NCI-H2171 (cell line): Measurements from ENCODE around the gene TUBB2A.
A peak's percentile ranks its signal among the peaks of the same experiment; 100 is the strongest.
"Not testable (repeated sequence)": the region's sequence is repeated elsewhere in the genome, so short reads cannot be mapped to it uniquely, and the experiment has no call there.

Experiments used
- DNase-seq: peaks from one replicate; lab custom pipeline; 2025; lab: John Stamatoyannopoulos, UW

The TUBB2A gene

DNA sequence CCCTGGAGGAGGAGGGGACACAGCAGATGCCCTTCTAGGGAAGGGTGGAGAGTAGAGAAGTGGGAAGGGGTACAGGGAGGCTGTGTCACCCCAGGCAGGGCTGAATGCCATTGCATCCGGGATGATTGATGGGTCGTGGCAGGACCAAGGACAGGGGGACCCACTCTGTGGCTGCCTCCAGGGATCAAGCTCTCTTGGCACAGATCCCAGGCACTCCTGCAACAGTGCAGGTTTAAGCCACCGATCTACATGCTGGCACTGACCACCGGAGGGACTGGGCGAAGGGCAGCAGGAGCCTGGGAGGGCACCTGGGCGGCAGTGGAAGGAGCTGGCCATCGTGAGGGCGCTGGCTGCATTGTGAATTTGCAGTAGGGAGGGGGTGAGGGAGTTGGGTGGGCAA is 22.6 kb upstream of the TUBB2A start:
- not testable (repeated sequence) for DNase-seq

DNA sequence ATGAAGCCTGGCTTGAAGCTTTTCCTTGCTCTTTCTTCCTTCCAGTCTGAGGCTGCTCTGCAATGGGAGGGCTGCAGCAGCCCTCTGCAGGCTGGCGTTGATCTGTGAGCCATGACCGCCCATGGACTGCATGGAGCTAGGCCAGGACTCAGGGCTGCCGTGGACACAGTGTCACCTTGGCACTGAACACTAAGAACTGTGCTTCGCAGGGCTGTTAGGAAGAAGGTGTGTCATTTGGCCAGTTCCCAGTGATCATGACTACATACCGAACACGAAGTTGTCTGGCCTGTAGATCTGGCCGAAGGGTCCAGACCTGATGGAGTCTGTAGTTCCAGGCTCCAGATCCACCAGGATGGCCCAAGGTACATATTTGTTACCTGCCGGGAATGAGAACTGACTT is 21.3 kb upstream of the TUBB2A start:
- not testable (repeated sequence) for DNase-seq

DNA sequence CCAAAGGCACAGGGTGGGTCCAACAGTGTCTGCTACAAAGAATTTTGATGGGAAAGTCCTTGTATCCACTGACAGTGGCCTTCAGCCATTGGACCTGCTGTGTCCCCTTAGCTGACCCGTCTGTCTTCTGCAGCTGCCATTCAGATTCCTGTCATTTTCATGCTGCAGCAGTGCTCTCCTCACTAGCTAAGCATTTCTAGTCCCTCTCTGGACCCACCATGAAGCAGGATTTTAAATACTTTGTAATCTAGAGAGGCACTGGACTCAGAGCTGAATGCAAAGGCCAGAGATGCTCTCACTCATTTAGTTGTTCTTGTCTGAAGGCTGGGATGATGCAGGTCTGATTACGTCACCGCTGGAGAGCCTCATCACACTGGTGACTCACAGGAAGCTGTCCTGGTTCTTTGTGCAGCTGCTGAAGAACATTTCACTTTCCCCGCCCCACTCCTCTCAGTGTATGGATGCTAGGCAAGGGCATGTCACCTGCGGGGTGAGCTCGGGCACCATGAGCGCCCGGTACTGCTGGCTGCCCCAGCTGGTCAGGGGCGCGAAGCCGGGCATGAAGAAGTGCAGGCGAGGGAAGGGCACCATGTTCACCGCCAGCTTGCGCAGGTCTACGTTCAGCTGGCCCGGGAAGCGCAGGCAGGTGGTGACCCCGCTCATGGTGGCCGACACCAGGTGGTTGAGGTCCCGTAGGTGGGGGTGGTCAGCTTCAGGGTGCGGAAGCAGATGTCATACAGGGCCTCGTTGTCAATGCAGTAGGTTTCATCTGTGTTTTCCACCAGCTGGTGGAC is 19.4 kb upstream of the TUBB2A start:
- DNase-seq, result no peak

DNA sequence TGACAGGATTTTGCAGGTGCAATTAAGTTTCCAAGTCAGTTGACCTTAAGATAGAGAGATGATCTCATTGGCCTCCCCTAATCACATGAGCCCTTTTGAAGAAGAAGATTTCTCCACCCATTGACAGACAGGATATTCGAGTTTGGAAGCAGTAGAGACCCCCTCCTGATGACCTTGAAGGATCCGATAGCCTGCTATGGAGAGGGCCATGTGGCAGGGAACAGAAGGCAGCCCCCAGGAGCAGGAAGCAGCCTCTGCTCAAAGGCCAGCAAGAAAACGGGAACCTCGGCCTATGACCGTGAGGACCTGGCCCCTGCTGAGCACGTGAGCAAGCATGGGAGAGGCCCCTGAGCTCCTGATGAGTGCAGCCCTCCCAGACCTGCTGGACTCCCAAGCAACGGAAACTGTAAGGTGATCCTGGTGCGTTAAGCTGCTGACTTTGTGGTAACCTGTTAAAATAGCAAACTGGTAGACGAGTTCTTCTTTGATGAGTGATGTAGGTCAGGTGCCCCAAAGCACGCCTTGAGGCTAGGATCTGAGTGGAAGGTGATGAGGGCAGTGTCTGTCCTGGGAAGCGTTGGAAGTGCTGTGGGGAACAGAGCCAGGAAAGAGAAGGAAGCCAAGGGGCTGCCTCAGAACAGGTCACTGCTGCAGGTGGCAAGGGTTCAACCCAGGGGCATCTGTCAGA is 18.5 kb upstream of the TUBB2A start:
- DNase-seq, result no peak

DNA sequence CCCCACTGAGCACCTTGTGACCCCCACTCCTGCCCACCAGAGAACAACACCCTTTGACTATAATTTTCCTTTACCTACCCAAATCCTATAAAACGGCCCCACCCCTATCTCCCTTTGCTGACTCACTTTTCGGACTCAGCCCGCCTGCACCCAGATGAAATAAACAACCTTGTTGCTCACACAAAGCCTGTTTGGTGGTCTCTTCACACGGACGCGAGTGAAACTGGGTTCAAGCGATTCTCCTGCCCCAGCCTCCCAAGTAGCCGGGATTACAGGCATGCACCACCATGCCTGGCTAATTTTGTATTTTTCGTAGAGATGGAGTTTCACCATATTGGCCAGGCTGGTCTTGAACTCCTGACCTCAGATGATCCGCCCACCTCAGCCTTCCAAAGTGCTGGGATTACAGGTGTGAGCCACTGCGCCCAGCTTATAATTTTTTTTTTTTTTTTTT is 16.3 kb upstream of the TUBB2A start:
- not testable (repeated sequence) for DNase-seq

DNA sequence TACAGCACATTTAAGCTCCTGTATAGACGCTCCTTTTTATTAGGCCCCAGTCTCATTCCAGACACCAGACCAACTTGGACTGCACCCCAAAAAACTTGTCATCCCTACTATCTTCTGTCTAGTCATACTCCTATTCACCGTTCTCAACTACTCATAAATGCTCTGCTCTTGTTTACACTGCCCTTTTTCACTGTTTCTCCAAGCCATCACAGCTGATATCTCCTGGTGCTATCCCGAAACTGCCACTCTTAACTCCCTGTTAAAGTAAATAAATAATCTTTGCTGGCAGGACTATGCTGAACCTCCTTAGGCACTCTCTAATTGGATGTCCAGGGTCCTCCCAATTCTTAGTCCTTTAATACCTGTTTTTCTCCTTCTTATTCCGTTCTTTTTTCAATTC is 15.4 kb upstream of the TUBB2A start:
- DNase-seq, result not testable (repeated sequence)

DNA sequence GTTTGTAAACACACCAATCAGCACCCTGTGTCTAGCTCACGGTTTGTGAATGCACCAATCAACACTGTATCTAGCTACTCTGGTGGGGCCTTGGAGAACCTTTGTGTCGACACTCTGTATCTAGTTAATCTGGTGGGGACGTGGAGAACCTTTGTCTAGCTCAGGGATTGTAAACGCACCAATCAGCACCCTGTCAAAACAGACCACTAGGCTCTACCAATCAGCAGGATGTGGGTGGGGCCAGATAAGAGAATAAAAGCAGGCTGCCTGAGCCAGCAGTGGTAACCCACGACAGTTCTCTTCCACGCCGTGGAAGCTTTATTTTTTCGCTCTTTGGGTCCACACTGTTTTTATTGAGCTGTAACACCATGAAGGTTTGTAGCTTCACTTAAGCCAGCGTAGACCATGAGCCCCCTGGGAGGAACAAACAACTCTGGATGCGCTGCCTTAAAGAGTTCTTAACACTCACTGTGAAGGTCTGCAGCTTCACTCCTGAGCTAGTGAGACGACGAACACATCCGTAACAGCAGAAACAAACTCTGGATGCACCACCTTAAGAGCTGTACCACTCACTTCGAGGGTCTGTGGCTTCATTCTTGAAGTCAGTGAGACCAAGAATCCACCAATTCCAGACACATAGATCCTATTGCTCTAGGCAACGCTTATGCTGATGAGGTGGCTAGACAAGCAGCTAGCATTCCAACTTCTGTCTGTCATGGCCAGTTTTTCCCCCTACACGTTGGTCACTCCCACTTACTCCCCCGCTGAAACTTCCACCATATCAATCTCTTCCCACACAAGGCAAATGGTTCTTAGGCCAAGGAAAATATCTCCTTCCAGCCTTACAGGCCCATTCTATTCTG is 14.2 kb upstream of the TUBB2A start:
- not testable (repeated sequence) for DNase-seq

DNA sequence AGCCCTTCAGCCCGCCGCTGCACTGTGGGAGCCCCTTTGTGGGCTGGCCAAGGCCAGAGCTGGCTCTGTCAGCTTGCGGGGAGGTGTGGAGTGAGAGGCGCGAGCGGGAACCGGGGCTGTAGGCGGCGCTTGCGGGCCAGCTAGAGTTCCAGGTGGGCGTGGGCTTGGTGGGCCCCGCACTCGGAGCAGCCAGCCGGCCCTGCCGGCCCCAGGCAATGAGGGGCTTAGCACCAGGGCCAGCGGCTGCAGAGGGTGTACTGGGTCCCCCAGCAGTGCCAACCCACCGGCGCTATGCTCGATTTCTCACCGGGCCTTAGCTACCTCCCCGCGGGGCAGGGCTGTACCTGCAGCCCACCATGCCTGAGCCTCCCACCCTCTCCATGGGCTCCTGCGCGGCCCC is 13.3 kb upstream of the TUBB2A start:
- not testable (repeated sequence) for DNase-seq

DNA sequence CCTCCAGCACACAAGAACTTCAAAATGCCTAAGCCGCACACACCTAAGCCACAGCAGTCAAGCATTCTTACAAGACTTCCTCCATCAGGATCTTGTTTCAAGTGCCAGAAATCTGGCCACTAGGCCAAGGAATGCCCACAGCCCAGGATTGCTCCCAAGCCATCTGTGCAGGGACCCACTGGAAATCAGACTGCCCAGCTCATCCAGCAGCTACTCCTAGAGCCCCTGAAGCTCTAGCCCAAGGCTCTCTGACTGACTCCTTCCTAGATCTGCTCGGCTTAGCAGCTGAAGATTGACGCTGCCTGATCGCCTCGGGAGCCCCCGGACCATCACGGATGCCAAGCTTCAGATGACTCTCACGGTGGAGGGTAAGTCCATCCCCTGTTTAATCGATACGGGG is 10.7 kb upstream of the TUBB2A start:
- DNase-seq, result not testable (repeated sequence)

DNA sequence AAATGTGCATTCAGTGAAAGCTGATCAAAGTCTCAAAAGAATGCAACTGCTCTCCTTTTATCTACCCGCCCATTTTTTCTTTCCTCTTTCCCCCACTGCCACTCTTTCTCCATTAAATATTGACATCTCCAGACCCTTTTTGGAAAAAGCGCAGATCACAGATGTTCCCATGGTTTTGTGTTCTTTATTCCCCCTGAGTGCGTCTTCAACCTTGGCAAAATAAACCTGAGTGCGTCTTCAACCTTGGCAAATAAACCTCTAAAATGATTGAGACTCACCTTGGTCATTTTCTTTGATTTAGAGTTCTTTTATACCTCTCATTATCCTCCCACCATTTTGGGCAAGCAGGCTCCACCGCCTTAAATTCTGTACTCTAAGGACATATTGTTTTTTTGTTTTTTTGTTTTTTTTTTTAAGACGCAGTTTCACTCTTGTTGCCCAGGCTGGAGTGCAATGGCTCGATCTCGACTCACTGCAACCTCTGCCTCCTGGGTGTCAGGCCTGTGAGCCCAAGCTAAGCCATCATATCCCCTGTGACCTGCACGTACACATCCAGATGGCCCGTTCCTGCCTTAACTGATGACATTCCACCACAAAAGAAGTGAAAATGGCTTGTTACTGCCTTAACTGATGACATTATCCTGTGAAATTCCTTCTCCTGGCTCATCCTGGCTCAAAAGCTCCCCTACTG is 9.3 kb upstream of the TUBB2A start:
- DNase-seq, result not testable (repeated sequence)

DNA sequence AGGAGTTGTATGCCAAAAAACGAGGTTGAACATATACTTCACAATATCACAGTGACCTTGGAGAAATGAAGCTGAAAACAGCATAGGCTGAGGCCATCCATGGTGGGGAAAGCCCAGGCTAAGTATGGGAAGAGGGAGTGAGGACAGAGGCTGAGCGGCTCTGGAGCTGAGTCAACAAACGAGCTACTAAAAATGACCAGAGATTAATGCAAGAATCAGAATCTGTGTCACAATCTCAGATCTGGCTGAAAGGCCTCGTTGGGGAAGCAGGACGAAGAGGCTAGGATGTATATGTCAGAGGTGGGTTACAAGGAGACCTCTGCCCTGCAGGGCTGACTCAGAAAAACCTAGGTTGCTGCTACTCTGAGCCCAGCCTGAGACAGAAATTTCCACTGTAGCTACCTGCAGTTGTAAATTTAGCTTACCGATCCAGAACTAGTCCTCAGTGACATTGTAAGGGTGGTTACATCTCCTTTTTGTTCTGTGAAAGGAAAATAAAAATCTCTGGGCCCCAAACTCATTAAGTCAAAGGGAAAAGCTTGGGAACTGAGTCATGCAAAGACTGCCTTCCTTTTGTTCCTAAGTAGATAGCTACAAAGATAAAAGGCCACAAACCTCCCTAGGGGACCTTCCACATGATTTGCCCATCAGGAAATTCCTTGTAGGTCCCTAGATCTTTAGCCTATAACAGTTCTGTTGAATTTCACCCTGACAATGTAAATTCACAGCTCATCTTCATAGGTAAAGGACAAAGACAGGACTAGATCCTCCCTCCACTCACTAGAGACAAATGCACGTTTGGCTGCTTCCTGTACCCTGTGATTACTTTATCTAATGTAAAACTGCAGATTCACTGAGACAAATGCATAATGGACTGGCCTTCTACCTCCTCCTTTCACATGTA is 8.5 kb upstream of the TUBB2A start:
- no peak for DNase-seq

DNA sequence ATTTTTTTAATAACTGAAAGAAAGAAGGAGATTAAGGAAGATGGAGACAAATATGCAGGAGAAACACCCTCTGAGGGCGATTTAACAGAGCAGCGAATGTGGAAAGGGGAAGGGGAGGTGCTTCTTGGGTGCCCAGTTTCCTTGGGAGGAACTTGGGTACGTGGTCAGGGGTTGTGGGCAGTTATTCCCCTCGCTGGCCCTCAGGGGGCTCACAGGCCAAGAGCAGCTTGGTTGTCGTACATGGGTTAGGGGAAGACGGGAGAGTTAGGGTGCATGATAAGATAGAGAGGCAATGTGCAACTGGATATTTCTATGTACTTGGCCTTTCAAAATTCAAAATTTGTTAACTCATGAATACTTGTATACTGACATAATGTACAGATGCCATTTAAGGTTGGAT is 7.0 kb upstream of the TUBB2A start:
- no peak for DNase-seq

DNA sequence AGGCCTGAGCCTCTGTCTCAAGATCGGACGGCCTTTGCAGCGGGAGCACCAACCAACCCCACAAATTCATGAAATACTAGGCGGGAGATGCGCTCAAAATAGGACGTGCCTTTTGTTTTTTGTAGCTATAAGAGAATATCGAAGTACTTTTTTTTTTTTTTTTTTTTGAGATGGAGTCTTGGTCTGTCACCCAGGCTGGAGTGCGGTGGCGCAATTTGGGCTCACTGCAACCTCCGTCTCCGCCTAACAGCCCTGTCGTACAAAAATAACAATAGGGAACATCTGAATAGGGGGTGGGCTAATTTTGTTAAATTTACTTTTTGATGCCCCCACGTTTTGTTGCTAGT is 5.9 kb upstream of the TUBB2A start:
- DNase-seq, result no peak

DNA sequence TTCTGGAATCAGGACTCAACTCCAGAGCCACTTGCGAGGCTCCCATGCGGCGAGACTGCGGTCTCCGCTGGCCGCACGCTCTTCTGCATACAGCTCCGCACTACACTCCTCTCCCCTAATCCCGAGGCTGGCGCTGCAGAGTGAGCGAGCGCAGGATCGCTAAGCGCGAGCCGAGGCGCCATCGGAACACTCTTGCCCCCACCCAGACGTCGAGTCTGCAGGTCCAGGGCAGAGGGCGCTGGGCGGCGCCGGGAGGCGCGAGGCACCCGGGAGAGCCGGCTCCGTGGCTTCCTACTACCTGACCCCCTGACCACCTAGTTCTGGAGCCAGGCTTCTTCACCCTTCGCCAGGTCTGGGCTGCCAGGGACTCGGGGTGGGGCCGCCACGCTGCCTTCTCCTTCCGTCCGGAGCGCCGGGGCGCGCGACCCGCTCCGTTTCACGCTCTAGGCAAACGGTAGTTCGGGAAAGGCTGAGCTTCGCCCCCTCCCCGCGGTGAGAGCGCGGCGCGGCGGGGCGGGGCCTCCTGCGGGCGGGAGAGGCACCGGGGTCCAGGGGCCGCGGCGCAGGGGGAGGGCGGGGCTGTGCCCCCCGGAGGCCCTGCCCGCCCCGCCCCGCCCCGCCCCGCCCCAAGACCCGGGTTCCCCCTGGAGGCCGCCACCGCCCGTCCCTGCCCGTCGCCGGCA is 5.4 kb upstream of the TUBB2A start:
- peak; percentile 82 for DNase-seq

DNA sequence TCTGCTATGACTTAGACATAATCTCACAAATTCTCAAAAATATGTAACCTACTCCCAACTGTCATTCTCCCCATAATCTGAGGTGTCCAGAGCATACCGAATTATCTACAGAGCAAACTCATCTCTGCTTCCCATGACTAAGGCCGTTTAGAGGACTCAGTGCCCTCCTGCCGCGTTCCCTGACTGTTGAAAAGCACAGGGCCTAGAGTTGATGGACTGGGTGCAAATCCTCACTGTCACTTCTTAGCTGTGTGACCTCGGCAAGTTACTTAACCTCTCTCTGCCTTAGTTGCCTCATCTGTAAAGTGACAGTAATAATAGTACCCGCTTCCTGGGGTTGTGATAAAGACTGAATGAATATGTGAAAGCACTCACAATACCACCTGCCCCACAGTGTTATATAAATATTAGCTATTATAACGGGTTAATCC is 4.7 kb upstream of the TUBB2A start:
- DNase-seq, result no peak

DNA sequence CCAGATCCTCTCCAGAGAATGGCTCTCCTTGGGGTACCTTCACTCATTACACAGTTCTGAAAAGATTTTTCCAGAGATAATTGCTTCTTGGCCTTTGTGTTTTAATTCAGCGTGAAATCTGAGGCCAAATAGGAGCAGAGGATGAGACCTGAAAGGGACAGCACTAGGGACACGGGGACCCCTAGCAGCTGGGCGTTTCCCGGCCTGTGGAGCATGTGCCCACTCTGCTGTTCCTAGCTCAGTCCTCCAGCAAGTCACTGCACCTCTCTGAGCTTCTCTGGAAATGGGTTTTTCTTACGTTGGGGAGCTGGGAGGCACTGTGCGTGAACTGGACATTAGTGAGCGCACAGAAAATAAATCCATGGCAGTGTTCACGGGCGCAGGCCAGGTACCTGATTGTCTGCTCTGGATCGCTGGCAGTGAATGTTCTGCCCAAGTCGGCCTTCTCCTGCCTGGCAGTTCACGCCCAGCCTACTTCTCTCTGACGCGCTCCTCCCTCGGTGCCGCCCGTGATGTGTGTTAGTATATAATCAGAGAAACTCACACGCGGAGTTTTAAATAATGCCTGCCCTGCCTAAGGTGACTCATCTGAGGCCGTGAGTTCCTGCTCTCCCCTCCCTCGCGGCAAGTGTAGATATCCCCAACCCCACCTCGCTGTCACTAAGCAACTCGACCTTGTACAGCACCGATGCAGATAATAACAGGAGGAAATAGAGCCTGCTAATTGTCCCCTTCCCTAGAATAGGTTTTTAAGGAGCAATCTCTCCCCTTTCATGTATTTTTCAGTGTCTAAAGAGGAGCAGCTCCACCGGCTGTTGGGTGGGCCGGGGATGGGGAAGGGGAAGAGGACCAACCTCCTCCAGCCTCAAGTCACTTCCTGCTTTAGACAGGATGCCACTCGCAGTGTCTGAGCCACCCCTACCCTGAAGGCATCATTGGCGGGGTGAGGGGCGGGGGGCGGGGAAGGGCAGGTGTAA is 2.7 kb upstream of the TUBB2A start:
- DNase-seq, result no peak

DNA sequence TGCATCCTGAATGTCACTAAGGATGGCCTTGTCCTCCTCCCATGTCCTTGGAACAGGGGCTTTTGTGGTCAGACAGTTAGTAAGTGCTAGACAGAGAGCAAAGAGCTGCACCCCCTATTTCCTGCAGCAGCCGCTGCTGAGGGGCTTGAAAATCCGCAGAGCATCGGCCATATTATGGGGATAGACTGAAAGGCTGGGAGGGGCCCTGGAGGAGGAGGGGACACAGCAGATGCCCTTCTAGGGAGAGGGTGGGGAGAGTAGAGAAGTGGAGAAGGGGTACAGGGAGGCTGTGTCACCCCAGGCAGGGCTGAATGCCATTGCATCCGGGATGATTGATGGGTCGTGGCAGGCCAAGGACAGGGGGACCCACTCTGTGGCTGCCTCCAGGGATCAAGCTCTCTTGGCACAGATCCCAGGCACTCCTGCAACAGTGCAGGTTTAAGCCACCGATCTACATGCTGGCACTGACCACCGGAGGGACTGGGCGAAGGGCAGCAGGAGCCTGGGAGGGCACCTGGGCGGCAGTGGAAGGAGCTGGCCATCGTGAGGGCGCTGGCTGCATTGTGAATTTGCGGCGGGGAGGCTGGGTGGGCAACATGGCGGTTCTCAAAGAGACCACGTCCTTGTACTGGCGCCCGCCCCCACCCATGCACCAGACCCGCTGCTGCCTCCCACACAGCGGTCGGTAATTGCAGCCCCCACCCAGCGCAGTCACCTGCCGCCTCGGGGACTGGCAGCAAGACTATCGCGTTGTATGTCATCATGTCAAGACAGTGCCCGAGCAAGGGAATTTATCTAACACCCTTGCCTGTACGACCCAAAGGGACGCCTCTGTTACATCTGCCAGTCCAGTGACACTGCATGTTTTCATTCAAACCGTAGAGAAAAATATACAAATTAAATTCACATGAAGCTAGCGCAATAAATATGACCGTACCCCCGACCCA is 887 bp downstream of the TUBB2A start:
- not testable (repeated sequence) for DNase-seq

DNA sequence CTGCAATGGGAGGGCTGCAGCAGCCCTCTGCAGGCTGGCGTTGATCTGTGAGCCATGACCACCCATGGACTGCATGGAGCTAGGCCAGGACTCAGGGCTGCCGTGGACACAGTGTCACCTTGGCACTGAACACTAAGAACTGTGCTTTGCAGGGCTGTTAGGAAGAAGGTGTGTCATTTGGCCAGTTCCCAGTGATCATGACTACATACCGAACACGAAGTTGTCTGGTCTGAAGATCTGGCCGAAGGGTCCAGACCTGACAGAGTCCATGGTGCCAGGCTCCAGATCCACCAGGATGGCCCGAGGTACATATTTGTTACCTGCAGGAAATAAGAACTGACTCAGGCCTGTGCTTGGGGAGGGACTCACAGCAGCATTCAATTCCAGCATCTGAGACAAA is 1.9 kb downstream of the TUBB2A start:
- DNase-seq, result not testable (repeated sequence)
